IPS-11a (cell line): ENCODE results near the gene SMIM29.
"Not testable (repeated sequence)": the region's sequence is repeated elsewhere in the genome, so short reads cannot be mapped to it uniquely, and the experiment has no call there.

ENCODE experiments used
- H3K4me3 ChIP-seq: one replicate; pipeline ENCODE4 v1.5.1; 2013; ENCODE audit warnings: low read depth, low read length, control low read depth

The SMIM29 gene

DNA sequence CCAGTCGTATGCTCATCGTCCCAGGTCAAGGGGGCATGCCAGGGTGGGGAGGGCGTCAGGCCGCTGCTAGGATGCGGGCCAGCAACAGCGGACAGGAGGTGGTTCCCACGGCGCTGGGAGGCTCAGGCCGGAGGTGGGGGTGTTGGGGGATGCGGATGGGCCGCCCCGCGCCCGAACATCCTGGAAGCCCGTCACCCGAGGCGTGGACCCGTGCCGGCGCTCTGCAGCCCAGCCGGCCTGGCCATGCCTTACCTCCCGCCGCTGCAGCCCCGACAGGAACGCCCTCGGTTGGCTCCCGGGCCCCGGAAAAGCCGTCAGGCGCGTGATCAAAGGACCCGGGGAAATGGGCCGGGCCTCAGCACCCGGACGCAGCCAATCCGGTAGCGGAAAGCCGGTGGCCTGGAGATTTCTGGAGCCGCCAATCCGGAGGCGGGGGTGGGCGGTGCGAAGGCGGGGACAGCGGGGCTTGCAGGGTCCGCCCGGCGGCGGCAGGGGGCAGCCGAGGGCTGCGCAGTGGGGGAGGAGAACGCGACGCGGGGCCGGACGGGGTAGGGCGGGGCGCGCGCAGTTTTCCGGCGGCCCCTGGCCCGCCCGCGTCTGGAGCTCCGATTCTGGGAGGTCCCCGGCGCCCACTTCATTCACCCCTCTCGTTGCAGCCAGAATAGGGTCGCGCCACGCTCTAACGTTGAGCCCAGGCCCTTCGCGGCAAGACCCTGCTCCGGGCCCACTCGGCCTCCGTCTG, at the start of gene SMIM29:
Gene SMIM29 (minus strand): TSS at position 280 of the 742 bp plus-strand sequence. CDS start 1,215 bp downstream, outside the sequence.
- peak within 1 kb of the TSS; percentile 65 for H3K4me3 ChIP-seq

DNA sequence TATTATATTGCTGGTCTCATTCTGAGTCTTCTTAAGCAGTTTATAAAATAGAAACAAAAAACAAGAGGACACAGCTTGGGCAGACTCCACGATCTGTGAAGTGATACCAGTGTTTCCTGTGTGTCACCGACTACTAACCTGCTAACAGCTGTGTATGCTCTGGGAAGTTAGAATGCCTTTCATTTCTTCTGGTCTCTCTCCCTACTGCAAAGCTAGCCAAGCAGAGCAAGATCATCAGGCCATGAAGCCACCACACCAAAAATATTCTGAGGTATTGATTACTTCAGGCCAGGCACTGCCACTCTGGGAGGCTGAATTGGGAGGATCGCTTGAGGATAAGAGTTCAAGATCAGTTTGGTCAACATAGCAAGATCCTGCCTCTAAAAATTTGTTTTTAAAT, 46.9 kb upstream of the SMIM29 start:
- no peak overlapping the region for H3K4me3 ChIP-seq

DNA sequence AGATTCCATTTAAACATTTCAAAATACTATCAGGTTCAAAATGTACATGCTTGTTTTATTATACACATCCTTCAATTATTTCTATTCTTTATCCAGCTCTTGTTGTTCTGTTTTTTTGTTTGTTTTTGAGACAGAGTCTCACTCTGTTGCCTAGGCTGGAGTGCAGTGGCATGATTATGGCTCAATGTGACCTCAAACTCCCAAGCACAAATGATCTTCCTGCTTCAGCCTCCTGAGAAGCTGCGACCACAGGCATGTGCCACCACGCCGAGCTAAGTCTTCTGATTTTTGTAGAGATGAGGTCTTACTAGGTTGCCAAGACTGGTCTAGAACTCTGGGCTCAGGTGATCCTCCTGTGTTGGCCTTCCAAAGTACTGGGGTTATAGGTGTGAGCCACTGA, 44.1 kb upstream of the SMIM29 start:
- no peak overlapping the region for H3K4me3 ChIP-seq

DNA sequence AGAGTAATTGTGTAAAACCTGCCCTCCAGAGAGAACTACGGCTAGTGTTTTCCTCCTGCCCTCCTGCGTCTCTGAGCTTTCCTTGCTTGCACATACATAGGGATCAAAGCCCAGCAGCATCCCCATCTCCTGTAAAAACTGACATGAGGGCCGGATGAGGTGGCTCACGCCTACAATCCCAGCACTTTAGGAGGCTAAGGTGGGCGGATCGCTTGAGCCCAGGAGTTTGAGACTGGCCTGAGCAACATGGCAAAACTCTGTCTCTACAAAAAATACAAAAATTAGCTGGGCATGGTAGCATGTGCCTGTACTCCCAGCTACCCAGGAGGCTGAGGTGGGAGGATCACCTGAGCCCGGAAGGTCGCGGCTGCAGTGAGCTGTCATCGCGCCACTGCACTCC, 40.3 kb upstream of the SMIM29 start:
- H3K4me3 ChIP-seq, result no peak overlapping the region

DNA sequence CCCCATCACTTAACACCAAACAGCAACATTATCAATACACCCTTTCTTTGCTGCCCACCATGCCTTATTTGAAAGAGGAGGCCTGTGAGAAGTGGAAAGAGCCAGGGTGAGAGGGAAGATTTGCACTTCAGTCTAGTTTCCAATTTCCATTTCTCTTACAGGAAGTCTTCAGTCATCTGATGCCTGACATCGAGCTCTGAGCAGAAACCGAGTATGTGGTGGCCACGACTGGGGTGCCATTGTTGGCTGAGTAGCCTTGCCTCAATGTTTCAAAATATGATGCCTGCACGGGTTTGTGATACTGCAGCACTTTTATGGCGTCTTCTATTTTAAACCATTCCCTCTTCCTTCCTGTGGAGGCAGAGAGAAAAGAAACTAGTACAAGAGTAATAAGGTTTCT, 39.8 kb upstream of the SMIM29 start:
- no peak overlapping the region for H3K4me3 ChIP-seq

DNA sequence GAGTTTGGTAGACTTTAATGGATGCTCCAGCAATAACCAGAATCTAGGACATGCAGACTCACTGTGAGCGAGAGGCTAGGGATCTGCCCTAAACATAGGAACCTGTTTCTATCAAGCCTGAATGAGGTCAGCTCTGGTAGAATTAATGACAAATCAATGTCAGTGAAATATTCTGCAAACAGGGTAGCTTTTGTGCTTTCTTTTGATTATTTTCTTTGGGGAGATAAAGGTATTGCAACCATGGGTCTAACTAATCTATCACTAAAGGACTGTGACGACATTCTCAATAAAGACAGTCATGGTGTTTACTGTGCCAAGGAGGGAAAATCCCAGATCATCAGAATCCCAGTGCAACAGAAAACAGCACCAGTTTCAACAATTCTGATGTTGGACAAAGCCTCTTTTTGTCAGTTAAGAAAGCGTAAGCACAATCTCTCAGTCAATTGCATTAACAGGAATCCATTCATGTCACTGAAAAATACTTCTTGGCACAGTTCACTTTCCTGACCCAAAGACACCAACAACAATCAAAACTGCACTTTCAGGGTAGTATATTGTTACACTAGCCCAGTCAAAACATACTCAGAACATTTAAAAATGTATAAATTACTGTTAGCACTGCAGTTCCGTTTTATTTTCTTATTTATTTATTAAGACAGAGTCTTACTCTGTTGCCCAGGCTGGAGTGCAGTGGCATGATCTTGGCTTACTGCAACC, 36.8 kb upstream of the SMIM29 start:
- no peak overlapping the region for H3K4me3 ChIP-seq

DNA sequence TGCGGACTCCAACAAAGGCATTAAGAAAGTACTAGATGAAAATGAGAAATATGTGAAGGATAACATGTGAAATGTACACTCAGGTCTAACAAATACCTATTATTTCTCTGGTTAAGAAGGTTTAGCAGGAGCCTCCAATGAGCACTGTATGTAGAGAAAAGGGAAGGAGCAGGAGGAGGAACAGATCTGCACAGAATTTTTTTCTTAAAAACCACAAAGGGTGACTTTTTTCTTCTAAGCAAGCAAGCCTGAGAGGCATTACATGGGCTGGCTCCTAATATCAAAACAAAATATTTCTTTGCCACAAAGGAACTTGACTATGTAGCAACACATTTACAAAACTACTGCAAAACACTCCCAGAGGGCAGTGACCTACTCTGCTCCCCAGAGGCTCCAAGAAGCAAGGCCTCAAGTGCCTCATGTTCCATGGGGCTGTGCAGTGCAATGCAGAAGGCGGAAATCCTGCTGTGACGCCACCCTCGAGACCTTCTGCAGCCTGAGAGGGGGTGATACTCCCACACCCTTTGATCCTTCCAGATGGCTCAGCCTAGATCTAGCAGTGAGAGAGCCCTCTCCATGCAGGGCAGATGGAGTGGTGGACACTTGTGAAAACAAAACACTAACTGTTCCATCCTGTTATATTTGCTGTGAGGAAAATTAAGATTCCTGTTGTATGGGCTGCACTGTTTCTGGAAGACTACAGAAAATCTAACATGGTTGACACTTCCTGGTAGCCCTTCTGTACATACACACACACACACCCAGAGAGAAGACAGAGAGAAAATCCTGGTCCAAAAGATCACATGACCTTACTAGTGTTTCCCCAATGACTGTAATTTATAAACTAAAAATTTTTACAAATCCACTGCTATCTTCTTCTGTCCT, 36.0 kb upstream of the SMIM29 start:
- no peak overlapping the region for H3K4me3 ChIP-seq

DNA sequence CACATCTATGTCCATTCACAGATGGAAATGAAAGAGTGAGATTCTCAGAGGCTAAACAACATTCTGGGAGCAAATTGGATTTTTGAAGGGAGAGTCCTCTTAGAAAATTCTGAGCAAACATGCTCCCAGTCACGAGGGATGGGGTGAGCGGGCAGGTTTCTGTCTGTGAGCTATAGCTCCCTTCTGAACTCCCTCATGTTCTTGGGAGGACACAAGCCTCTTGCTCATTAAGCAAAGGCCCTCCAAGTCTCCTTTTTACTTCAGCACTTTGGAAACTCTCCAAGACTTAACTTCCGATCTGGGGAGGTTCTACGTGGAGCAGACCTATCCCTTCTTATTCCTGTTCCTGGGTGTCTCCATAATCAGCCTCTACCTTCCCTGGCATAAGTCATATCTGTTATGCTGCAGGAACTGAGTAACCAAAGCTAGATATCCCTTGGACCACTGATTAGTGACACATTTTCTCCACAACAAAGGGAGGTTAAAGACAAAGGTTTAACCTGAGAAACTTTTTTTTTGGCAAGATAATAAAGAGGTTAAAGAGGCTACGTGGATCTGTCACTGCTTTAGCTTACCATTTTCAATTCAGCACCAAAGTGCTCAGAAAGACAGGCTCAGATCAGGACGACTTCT, 33.0 kb upstream of the SMIM29 start:
- no peak overlapping the region for H3K4me3 ChIP-seq

DNA sequence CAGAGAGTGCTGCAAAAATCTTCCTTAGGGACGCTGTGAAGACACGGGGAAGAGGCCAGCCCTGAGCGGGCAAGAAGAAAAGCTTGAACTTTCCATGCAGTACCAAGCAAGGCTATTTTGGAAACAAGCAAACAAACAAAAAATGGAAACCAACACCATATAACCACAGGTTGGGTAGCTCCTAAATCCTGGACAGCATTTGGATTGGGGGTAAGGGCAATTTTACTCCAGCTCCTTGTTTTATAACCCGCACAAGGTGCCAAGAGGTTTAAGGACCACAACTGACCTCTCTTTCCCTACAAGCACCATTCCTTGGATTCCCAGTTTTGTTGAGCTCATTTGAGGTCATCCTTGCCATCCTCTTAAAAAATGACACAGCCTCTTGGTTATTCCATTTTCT, 31.4 kb upstream of the SMIM29 start:
- no peak overlapping the region for H3K4me3 ChIP-seq

DNA sequence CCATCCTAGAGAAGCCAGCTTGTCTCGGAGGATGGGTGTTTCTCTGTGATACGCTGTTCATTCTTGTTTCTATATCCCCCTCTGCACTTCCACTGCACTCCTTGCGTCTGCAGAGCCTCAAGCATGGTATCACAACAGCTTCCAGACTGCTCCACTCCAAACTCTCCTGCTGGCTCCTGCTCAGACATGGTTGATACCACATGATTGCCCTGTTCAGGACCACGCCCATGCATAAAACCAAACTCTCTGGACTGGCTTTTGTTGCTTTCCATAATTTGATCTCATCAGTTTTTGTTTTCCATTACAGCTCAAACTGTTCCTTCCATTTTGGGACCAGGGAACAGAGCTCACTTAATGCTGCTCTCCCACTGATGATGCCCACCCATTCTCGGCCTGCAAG, 30.0 kb upstream of the SMIM29 start:
- no peak overlapping the region for H3K4me3 ChIP-seq

DNA sequence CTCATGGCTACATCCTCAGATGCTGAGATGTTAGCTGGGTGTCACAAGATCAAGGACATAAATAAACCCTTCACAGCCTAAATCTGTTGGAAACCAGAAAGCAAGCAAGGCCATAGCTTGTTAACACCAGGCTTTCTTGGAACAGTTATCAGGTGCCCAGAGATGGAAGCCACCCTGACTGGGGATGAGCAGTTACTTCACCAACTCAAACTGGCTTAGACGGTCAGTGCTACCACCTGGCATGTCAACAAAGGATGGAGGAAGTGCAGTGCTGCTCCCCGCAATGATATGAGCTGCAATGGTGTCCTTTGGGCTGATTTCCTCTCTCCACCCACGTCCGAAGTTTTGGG, 28.9 kb upstream of the SMIM29 start:
- no peak overlapping the region for H3K4me3 ChIP-seq

DNA sequence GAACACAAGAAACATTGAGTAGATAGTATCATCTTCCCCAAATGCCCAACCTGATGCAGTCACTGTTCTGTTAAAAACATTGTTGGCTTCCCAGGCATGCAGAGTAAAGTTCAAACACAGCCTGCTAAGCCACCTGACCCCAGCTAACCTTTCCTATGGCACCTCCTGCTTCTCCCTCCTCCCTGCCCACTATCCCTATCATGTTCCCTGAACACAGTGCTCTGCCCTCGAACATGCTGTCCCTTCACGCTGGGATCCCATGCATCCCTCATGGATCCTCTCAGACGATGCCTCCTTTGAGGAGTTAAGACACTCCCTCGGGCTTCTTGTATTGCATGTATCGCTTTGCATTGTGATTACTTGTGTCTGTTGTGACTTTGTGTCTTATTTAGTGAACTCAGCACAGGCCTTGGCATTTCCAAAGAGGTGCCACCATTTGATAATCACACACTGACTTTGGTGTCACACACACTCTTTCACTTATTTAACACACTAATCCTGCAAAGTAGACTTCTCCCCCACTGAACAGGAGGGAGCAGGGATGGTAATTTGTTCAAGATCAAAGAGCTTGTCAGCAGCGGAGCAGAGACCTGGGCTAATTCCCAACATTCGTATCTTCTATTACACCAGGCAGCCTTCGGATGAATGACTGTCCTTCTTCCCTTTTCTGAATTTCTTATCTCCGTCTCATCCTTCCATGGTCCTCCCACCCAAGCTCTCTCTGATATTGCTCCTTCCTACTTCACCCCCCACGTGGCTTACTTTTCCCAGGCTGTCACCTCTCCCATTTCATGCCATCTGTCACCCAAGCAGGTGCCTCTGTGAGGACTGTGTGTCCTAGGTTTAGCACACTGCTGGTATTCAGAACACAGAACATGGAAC, 28.3 kb upstream of the SMIM29 start:
- no peak overlapping the region for H3K4me3 ChIP-seq

DNA sequence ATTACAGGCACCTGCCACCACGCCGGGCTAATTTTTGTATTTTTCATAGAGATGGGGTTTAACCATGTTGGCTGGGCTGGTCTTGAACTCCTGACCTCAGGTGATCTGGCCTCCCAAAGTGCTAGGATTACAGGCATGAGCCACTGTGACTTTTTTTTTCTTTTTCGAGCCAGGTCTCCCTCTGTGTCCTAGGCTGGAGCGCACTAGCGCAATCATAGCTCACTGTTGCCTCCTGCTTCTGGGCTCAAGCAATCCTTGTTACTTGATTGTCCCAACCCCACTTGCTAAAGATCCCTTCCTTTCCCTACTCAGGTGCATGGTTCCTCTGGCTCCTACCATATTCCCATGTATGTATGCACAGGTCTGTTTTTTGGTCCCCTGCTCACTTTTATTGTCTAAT, 27.4 kb upstream of the SMIM29 start:
- no peak overlapping the region for H3K4me3 ChIP-seq

DNA sequence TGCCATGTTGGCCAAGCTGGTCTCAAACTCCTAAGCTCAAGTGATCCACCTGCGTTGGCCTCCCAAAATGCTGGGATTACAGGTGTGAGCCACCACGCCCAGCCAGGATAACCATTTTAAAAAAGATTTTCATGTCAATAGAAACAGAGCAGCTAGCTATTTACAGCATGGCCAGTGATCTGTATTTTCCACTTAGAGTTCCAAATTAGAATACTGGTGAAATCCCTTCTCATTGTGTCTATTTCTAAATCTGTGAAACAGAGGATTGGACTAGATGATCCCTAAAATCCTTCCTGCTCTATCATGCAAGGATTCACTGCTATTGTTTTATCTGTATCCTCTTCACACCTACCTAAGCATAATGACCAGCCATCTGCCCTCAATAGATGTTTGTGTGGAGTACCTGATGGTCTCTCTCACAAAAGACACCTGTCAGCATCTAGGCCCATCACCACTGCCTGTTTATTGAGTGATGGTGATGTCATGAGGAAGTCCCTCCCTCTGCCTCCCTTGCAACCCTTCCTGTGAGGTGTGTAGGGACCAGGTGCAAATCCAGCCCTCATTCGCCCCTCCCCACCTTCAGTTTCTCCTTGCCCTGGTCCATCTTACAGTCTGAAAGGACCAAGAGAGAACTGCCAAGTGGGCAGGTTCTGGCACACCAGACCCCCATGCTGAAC, 26.5 kb upstream of the SMIM29 start:
- H3K4me3 ChIP-seq, result no peak overlapping the region

DNA sequence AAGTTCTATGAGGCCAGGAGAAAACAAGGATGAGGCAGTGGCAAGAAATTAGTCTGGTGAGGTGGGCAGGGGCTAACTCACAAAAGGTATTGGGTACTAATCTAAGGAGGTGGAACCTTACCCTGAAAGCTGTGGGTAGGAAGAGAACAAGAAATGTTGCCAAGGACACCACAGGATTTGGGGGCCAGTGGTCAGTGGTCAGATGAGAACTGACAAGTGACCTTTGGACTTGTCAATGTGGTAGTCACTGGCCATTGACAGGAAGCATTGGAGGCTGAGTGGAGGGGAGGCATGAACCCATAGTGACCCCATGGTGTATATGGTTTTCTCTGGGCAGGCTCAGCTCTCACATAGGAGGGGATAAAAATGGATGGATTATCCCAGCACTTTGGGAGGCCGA, 25.3 kb upstream of the SMIM29 start:
- no peak overlapping the region for H3K4me3 ChIP-seq

DNA sequence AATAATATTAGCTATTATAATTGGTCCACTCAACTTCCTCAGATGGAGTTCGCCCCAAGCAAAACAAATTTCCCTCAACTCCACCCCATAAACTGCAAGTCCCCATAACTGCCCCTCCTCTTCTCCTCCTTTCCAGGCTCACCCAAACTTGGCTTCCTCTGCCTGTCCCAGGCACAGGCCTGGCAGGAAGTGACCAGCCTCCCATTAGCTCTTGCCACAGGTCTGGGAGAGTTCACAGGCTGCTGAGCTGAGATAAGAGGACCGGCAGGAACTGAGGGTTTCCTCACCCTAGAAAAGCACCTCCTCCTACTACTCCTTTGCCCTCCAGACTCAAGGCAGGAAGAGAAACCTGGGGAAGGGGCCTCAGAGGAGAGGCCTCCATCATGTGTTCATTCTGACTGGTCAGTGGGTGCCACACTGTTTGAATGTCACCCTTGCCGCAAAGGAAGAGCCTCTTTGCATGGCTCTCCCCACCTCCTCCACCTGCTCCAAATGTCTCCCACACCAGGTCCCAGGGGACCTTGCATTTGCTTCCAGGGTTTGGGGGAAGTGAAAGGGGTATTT, 24.5 kb upstream of the SMIM29 start:
- no peak overlapping the region for H3K4me3 ChIP-seq

DNA sequence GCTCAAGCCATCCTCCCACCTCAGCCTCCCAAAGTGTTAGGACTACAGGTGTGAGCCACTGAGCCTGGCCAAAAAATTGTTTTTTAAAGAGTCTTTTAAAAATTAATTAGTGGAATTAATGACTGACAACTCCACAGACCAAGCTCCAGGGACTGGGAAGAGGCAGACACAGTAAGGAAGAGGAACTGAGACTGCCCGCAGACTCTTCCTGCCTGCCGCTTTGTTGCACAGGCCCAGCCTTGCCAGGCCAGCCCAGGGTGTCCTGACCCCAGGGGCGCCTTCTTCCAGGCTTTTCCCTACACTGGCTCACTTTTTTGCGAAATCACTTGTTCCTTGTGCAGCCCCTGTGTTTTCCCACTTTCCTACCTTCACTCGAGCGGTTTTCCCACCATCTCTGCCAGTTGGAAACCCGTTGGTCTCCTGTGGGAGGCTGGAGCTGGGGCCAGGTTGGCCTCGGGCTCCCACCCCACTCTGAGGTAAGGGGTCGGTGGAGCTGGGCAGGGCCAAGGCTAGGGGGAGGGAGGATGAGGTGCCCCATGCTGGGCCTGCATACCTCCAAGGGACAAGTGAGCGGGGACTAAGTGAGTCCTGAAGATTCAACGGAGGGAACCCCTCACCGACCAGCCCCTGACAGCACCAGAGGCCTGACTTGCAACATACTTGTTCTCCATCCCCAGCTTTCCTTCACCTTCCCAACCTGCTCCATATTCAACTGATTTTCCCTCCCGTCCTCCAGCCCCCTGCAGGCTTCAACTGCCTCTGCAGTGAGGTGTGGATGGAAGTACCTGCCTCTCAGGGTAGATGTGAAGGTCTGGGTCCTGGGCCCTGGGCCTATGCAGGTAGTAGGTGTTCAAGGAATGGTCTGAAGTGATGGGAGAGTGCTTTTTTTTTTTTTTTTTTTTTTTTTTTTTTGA, 23.5 kb upstream of the SMIM29 start:
- H3K4me3 ChIP-seq, result no peak overlapping the region

DNA sequence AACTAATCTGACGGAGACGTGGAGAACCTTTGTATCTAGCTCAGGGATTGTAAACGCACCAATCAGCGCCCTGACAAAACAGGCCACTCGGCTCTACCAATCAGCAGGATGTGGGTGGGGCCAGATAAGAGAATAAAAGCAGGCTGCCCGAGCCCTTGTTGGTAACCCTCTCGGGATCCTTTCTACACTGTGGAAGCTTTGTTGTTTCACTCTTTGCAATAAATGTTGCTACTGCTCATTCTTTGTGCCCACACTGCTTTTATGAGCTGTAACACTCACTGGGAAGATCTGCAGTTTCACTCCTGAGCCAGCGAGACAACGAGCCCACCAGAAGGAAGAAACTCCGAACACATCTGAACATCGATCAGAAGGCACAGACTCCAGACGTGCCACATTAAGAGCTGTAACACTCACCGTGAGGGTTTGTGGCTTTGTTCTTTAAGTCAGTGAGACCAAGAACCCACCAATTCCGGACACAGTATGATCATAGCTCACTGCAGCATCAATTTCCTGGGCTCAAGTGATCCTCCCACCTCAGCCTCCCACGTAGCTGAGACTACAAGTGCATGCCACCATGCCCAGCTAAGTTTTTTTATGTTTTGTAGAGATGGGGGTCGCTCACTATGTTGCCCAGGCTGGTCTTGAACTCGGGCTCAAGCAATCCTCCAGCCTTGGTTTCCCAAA, 21.0 kb upstream of the SMIM29 start:
- H3K4me3 ChIP-seq, result not testable (repeated sequence)
